Retinal pigment epithelial cell (primary cell): ENCODE results near the gene SEBOX.

Experiments
- DNase-seq: peaks from one replicate; pipeline ENCODE4 v3.0.0-alpha.2; 2010; ENCODE audit warnings: low read depth
- H3K4me3 ChIP-seq: 2 replicates; pipeline ENCODE4 v1.5.1; 2011; ENCODE audit warnings: mild to moderate bottlenecking, low read length, control low read depth, moderate library complexity
- CTCF ChIP-seq: conservative IDR thresholded peaks from 2 replicates; pipeline ENCODE4 v1.5.1; 2011; ENCODE audit warnings: low read depth, low read length, control low read depth, inconsistent platforms

Gene SEBOX

DNA sequence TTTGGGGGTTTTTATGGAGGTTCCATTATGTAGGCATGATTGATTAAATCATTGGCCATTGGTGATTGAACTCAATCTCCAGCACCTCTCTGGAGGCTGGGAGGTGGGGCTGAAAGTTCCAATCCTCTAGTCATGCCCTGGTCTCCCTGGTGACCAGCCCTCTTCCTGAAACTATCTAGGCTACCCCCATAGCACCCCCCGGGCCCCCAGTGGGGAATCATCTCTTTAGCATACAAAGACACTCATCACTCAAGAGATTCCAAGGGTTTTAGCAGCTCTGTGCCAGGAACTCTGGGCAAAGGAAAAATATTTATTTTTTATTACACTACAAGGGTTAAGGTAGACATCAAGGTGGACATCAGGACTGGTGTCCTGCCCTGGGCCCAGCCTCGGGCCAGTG lies 30.4 kb upstream of the SEBOX start:
- DNase-seq = no peak
- TF ChIP-seq CTCF = no peak
- H3K4me3 ChIP-seq = no peak overlapping the region

GRCh38 chr17:28394337-28395116 lies 29.5 kb upstream of the SEBOX start:
- no peak for DNase-seq
- TF ChIP-seq CTCF = no peak
- no peak overlapping the region for H3K4me3 ChIP-seq

GRCh38 chr17:28392491-28392890 lies 27.5 kb upstream of the SEBOX start:
- no peak overlapping the region for H3K4me3 ChIP-seq
- no peak for TF ChIP-seq CTCF
- no peak for DNase-seq

DNA sequence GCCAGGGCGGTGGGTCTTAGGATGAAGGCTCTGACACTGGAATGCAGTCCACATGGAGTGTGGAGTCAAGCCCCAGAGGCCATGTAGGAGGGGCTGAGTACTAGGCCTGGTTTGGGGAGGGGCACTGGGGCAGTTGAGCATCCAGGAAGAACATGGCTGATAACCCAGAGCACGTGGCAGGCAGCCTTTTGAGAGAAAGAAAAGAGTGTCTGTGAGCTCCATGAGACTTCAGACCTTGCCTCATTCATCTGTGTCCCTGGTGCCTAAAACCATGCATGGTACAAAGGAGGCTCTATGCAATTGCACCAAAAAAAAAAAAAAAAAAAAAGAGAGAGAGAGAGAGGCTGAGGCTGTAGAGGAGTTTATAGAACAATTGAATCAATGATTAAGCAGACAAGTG lies 26.4 kb upstream of the SEBOX start:
- no peak for TF ChIP-seq CTCF
- no peak for DNase-seq
- no peak overlapping the region for H3K4me3 ChIP-seq

DNA sequence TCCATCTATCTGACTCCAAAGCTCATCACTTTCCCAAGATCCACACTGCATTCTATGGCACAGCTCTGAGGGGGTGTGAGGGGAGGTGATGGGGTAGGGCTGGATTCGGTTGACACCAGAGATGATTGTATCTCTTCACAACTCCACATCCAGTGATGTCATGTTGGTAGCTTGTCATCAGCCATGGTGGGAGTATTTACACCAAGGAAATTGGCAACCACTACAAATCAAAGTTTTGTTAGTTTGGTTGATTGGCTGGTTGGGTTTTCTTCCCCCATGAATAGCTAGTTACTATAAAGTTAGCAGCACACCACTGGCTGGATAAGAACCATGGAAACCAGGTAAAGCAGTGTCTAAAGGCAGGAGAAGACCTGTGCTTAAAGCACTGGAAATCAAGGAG lies 26.0 kb upstream of the SEBOX start:
- no peak for DNase-seq
- TF ChIP-seq CTCF = no peak

GRCh38 chr17:28390563-28390962 lies 25.6 kb upstream of the SEBOX start:
- TF ChIP-seq CTCF = no peak
- no peak overlapping the region for H3K4me3 ChIP-seq
- DNase-seq = no peak

More for the DNA sequence above, 26.0 kb upstream of the SEBOX start:
- no peak overlapping the region for H3K4me3 ChIP-seq

GRCh38 chr17:28390141-28390540 lies 25.1 kb upstream of the SEBOX start:
- DNase-seq = no peak
- no peak for TF ChIP-seq CTCF
- H3K4me3 ChIP-seq = no peak overlapping the region
